GM12878 (cell line): Measurements from ENCODE around the gene PRSS50. TPM values are rescaled to one million over a fixed set of nuclear protein-coding genes. Genes with fewer than 3 reads are reported as not detected.

Experiments used
- ATAC-seq: fragments of 200-7000 bp; cut with Tn5 transposase; 3 replicates; pipeline ENCODE4 v1.9.1; 2020; ENCODE audit warnings: mild to moderate bottlenecking, moderate library complexity
- BruUV-seq: library from RNA; stranded (reverse); fragments of 400-500 nt; replicated peaks from 2 replicates; lab custom pipeline; 2021; lab: Mats Ljungman, UMichigan
- CTCF ChIA-PET: fragments of 300-600 bp; sonication (Branson Sonifier 250); formaldehyde crosslinking; extraction: SDS; loops from one replicate; lab custom pipeline; 2021; ENCODE audit warnings: inconsistent platforms; lab: Yijun Ruan, JAX
- POLR2A ChIA-PET: fragments of 350-600 bp; formaldehyde crosslinking; extraction: SDS; loops from one replicate; lab custom pipeline; 2021; ENCODE audit warnings: inconsistent platforms; lab: Charles Lee
- RAD21 ChIA-PET: fragments of 300-600 bp; sonication (Branson Sonifier 250); formaldehyde crosslinking; loops from one replicate; lab custom pipeline; 2023; ENCODE audit warnings: antibody characterized with exemption; ENCODE audit not compliant: unreplicated experiment; lab: Charles Lee
- SMC1A ChIA-PET: fragments of 300-600 bp; sonication (Branson Sonifier 250); formaldehyde crosslinking; loops from one replicate; lab custom pipeline; 2023; ENCODE audit not compliant: unreplicated experiment, uncharacterized antibody; lab: Charles Lee
- DNase-seq: peaks from one replicate; pipeline ENCODE4 v3.0.0-alpha.2; 2011; ENCODE audit warnings: low read depth, low spot score
- FAIRE-seq: peaks from 3 replicates; lab custom pipeline; 2011; peaks lifted over from hg19 to GRCh38; lab: Jason Lieb, UNC
- H2AFZ ChIP-seq: 2 replicates; pipeline ENCODE4 v1.6.0; 2011; ENCODE audit warnings: low read depth, low read length, control low read depth; ENCODE audit not compliant: control insufficient read depth
- H3K27ac ChIP-seq: 2 replicates; pipeline ENCODE4 v1.5.1; 2011; ENCODE audit warnings: control low read depth; ENCODE audit not compliant: control insufficient read depth, insufficient read depth
- H3K27me3 ChIP-seq, 2 experiments: replicated peaks in 1 of 2; 2 replicates each; pipeline versions ENCODE4 v1.6.0 to v1.6.1; 2011; ENCODE audit warnings: low read length in 1 of 2; ENCODE audit not compliant: control insufficient read depth in 2 of 2, insufficient read depth in 2 of 2
- H3K36me3 ChIP-seq, 2 experiments: 2 replicates each; pipeline ENCODE4 v1.5.1; 2011; ENCODE audit warnings: low read length in 1 of 2; ENCODE audit not compliant: control insufficient read depth in 2 of 2, insufficient read depth in 2 of 2
- H3K4me1 ChIP-seq: 2 replicates; pipeline ENCODE4 v1.6.1; 2011; ENCODE audit warnings: mild to moderate bottlenecking, low read length, moderate library complexity, mixed read lengths; ENCODE audit not compliant: control insufficient read depth, insufficient read depth
- H3K4me2 ChIP-seq: 2 replicates; pipeline ENCODE4 v1.6.0; 2011; ENCODE audit warnings: control low read depth; ENCODE audit not compliant: control insufficient read depth, insufficient read depth
- H3K4me3 ChIP-seq: fragments of 200-600 bp; sonication (generic); 2 replicates; pipeline ENCODE4 v1.5.1; 2016
- H3K79me2 ChIP-seq: 2 replicates; pipeline ENCODE4 v1.6.0; 2011; ENCODE audit warnings: low read length; ENCODE audit not compliant: control insufficient read depth, insufficient read depth
- H3K9ac ChIP-seq: 2 replicates; pipeline ENCODE4 v1.8.0; 2011; ENCODE audit warnings: low read length, control low read depth, mixed read lengths; ENCODE audit not compliant: control insufficient read depth, insufficient read depth
- H3K9me3 ChIP-seq: replicated peaks from 3 replicates; pipeline ENCODE4 v1.5.1; 2011; ENCODE audit warnings: mild to moderate bottlenecking, low read length; ENCODE audit not compliant: control insufficient read depth, insufficient read depth
- H4K20me1 ChIP-seq: 2 replicates; pipeline ENCODE4 v1.6.0; 2011; ENCODE audit not compliant: control insufficient read depth, insufficient read depth
- FOXK2 ChIP-seq: fragments of 450-650 bp; IDR thresholded peaks from 2 replicates; pipeline ENCODE4 v1.6.1; 2017; ENCODE audit warnings: mild to moderate bottlenecking, moderate library complexity
- NR2F1 ChIP-seq: fragments of 450-650 bp; conservative IDR thresholded peaks from 2 replicates; pipeline ENCODE4 v1.6.1; 2017; ENCODE audit warnings: mild to moderate bottlenecking
- WGBS: methylation state at CpG from one replicate; pipeline ENCODE4 v1.1.6; 2016; ENCODE audit warnings: low lambda C conversion rate; ENCODE audit not compliant: insufficient replicate concordance, insufficient coverage; ENCODE audit errors: missing lambda C conversion rate; 5-methylcytosine and 5-hydroxymethylcytosine counted together
- in situ Hi-C: fragments of 300-500 bp; cut with MboI; formaldehyde crosslinking; loops from 9 replicates; pipeline ENCODE4 v1.14.3; 2018; ENCODE audit warnings: mixed read lengths
- intact Hi-C: fragments of 100-400 bp; cut with micrococcal nuclease; formaldehyde crosslinking; loops from one replicate; pipeline ENCODE4 v1.14.2; 2022; ENCODE audit not compliant: unreplicated experiment
- polyA plus RNA-seq, 11 experiments: library from polyadenylated mRNA; depleted of rRNA in 4 of 11; unstranded in 6 of 11; stranded (reverse) in 5 of 11; fragments of >200 nt; fragmentation: Nextera tagmentation in 4 of 11; fragmentation: Illumina TruSeq in 1 of 11; extraction: Ambion mirVana in 4 of 11; extraction: Trizol in 1 of 11; gene quantifications; 1 replicate in 1 of 11; 2 replicates in 10 of 11; pipeline versions ENCODE4 v1.2.1 to v1.2.3, GENCODE V29; 2011 to 2016; ENCODE audit warnings: inconsistent platforms in 2 of 11, missing spikeins in 2 of 11, low read depth in 1 of 11
- total RNA-seq, 4 experiments: library from RNA; depleted of rRNA in 3 of 4; stranded (reverse); fragments of >200 nt in 3 of 4; fragmentation: Illumina TruSeq in 1 of 4; extraction: Trizol in 1 of 4; gene quantifications; 2 replicates each; pipeline versions ENCODE4 v1.2.1 to v1.2.3, GENCODE V29; 2013 to 2021
- TF ChIP-seq, protein P1 (sequence below): fragments of 450-650 bp; IDR thresholded peaks from 2 replicates; pipeline ENCODE4 v1.6.1; 2017; ENCODE audit warnings: mild to moderate bottlenecking, moderate library complexity
- TF ChIP-seq, protein P2 (sequence below): IDR thresholded peaks from 2 replicates; pipeline ENCODE4 v1.6.1; 2012; ENCODE audit warnings: mild to moderate bottlenecking, low read depth, low read length

PRSS50 gene
- total and polyA plus RNA-seq, 10 of the 15 experiments (the other 5 are each of a cell fraction or from before 2014, with no cell fraction given), result 0.05 TPM; not detected in 9

DNA sequence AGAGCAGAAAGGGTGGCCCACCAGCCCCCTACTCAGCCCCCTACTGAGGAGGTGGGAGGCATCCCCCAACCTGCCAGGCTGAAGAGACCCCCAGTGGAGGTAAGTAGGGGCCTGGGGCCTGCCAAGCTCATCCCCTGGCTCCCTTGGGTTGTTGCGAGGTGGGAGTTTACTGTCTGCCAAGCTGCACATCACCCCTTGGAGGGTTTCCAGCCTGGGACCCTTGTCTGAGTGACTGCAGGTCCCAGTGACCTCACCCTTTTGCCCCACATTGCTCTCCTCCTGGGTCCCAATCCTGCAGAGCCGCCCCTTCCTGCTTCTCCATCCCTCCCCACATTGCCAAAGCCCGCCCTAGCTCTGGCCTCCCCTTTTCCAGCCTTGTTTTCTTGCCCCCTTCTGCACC is 23.1 kb downstream of the PRSS50 start (continued):
- TF ChIP-seq, protein P1, sequence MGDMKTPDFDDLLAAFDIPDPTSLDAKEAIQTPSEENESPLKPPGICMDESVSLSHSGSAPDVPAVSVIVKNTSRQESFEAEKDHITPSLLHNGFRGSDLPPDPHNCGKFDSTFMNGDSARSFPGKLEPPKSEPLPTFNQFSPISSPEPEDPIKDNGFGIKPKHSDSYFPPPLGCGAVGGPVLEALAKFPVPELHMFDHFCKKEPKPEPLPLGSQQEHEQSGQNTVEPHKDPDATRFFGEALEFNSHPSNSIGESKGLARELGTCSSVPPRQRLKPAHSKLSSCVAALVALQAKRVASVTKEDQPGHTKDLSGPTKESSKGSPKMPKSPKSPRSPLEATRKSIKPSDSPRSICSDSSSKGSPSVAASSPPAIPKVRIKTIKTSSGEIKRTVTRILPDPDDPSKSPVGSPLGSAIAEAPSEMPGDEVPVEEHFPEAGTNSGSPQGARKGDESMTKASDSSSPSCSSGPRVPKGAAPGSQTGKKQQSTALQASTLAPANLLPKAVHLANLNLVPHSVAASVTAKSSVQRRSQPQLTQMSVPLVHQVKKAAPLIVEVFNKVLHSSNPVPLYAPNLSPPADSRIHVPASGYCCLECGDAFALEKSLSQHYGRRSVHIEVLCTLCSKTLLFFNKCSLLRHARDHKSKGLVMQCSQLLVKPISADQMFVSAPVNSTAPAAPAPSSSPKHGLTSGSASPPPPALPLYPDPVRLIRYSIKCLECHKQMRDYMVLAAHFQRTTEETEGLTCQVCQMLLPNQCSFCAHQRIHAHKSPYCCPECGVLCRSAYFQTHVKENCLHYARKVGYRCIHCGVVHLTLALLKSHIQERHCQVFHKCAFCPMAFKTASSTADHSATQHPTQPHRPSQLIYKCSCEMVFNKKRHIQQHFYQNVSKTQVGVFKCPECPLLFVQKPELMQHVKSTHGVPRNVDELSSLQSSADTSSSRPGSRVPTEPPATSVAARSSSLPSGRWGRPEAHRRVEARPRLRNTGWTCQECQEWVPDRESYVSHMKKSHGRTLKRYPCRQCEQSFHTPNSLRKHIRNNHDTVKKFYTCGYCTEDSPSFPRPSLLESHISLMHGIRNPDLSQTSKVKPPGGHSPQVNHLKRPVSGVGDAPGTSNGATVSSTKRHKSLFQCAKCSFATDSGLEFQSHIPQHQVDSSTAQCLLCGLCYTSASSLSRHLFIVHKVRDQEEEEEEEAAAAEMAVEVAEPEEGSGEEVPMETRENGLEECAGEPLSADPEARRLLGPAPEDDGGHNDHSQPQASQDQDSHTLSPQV, result no peak

DNA sequence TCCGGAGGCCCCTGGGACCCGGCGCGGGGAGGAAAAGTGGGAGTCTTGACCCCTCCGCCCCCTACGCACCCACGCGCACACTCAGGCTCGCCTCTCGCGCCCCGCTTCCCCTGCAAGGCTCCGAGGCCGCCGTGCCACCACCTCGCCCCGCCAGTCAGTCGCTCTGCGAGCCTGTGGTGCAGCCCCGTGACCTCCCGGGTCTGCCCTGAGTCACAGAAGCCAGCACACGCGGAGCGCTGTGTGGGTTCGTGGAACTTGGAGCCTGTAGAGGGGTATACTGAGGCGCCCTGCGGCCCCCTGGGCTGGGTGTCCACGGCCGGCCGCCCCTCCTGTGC is 23.8 kb downstream of the PRSS50 start:
- no peaks in the 10 kb centered on the region for H4K20me1 ChIP-seq
- no peaks in the 10 kb centered on the region for H3K79me2 ChIP-seq
- CTCF ChIA-PET, result interaction anchor here (1.6 kb wide), 1 partner anchor 205 kb away, joined by 5 read pairs; no protein-coding TSS in a partner anchor
- intact Hi-C loops, result no loop called here
- in situ Hi-C loops, result no loop called here
- no peak overlapping the region for H3K27ac ChIP-seq
- no peak for DNase-seq
- ATAC-seq, result peak; percentile 18; the same call in 2 of the 3 replicates
- no peaks in the 10 kb centered on the region for H3K36me3 ChIP-seq
- RAD21 ChIA-PET, result no interaction called here
- no peak overlapping the region; the same call in 1 of the 2 replicates for H2AFZ ChIP-seq
- SMC1A ChIA-PET, result no interaction called here
- WGBS, result 5% methylated on average over 24 of the region's 30 CpGs
- no peak for FAIRE-seq
- no peak overlapping the region for H3K9ac ChIP-seq
- H3K4me1 ChIP-seq, result peaks cover 7% of the 10 kb centered on the region
- POLR2A ChIA-PET, result interaction anchor here (0.9 kb wide), 1 partner anchor 90 kb away, joined by 3 read pairs; no protein-coding TSS in a partner anchor
- no peaks in the 10 kb centered on the region for H3K9me3 ChIP-seq
- 0 out of 2 replicates have a peak, but pooled peaks have one; percentile 31 for TF ChIP-seq NR2F1
- no peak for TF ChIP-seq FOXK2
- TF ChIP-seq, protein P2, sequence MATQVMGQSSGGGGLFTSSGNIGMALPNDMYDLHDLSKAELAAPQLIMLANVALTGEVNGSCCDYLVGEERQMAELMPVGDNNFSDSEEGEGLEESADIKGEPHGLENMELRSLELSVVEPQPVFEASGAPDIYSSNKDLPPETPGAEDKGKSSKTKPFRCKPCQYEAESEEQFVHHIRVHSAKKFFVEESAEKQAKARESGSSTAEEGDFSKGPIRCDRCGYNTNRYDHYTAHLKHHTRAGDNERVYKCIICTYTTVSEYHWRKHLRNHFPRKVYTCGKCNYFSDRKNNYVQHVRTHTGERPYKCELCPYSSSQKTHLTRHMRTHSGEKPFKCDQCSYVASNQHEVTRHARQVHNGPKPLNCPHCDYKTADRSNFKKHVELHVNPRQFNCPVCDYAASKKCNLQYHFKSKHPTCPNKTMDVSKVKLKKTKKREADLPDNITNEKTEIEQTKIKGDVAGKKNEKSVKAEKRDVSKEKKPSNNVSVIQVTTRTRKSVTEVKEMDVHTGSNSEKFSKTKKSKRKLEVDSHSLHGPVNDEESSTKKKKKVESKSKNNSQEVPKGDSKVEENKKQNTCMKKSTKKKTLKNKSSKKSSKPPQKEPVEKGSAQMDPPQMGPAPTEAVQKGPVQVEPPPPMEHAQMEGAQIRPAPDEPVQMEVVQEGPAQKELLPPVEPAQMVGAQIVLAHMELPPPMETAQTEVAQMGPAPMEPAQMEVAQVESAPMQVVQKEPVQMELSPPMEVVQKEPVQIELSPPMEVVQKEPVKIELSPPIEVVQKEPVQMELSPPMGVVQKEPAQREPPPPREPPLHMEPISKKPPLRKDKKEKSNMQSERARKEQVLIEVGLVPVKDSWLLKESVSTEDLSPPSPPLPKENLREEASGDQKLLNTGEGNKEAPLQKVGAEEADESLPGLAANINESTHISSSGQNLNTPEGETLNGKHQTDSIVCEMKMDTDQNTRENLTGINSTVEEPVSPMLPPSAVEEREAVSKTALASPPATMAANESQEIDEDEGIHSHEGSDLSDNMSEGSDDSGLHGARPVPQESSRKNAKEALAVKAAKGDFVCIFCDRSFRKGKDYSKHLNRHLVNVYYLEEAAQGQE, result no peak
- H3K4me3 ChIP-seq, result no peak overlapping the region
- peak overlapping the region; percentile 44; the same call in 1 of the 2 replicates for H3K4me2 ChIP-seq
- peaks cover 5 to 8% of the 10 kb centered on the region in 2 experiments for H3K27me3 ChIP-seq
- BruUV-seq, result no TSS peak
